HepG2 (cell line): ENCODE measurements around the gene GPR62. TPM values are rescaled to one million over a fixed set of nuclear protein-coding genes. Genes with fewer than 3 reads are reported as not detected.

Experiments
- ATRX ChIP-seq: sonication (generic); formaldehyde crosslinking; IDR thresholded peaks from 2 replicates; pipeline ENCODE4 v1.4.0; 2020; ENCODE audit warnings: missing genetic modification reagents, borderline replicate concordance
- FOXK1 ChIP-seq: sonication (generic); formaldehyde crosslinking; IDR thresholded peaks from 2 replicates; pipeline ENCODE4 v1.4.0; 2020; ENCODE audit warnings: low read depth, missing genetic modification reagents, borderline replicate concordance
- FOXP1 ChIP-seq, 2 experiments: fragments of 450-650 bp in 1 of 2; IDR thresholded peaks; 2 replicates each; pipeline ENCODE4 v1.6.1; 2017 to 2018; ENCODE audit warnings: antibody characterized with exemption in 1 of 2
- HMGXB4 ChIP-seq, 2 experiments: sonication (generic) in 1 of 2; formaldehyde crosslinking in 1 of 2; IDR thresholded peaks; 2 replicates each; pipeline versions ENCODE4 v1.4.0 to v1.6.1; 2018 to 2020; ENCODE audit warnings: missing genetic modification reagents in 2 of 2, borderline replicate concordance in 1 of 2, low read depth in 1 of 2, mild to moderate bottlenecking in 1 of 2, missing biosample characterization in 1 of 2
- ISX ChIP-seq: sonication (generic); formaldehyde crosslinking; conservative IDR thresholded peaks from 2 replicates; pipeline ENCODE4 v1.5.0; 2020; ENCODE audit warnings: missing genetic modification reagents
- KLF9 ChIP-seq: IDR thresholded peaks from 2 replicates; pipeline ENCODE4 v1.6.1; 2016; ENCODE audit warnings: low read depth
- LBX2 ChIP-seq: sonication (generic); formaldehyde crosslinking; IDR thresholded peaks from 2 replicates; pipeline ENCODE4 v1.5.0; 2020; ENCODE audit warnings: missing genetic modification reagents, mild to moderate bottlenecking, borderline replicate concordance
- LCORL ChIP-seq, 2 experiments: fragments of 450-650 bp in 1 of 2; sonication (generic) in 1 of 2; formaldehyde crosslinking in 1 of 2; IDR thresholded peaks; 2 replicates each; pipeline versions ENCODE4 v1.5.0 to v1.6.1; 2017 to 2020; ENCODE audit warnings: antibody characterized with exemption in 1 of 2, missing genetic modification reagents in 1 of 2
- MXD3 ChIP-seq: IDR thresholded peaks from 2 replicates; pipeline ENCODE4 v1.6.1; 2016; ENCODE audit warnings: mild to moderate bottlenecking, missing biosample characterization, missing genetic modification reagents
- MYPOP ChIP-seq: sonication (generic); formaldehyde crosslinking; IDR thresholded peaks from 2 replicates; pipeline ENCODE4 v1.8.1; 2023; ENCODE audit warnings: mild to moderate bottlenecking, moderate library complexity, missing genetic modification reagents
- NR1H2 ChIP-seq: sonication (generic); formaldehyde crosslinking; IDR thresholded peaks from 2 replicates; pipeline ENCODE4 v1.8.1; 2022; ENCODE audit warnings: low read depth, missing genetic modification reagents, borderline replicate concordance
- PHF8 ChIP-seq: sonication (generic); formaldehyde crosslinking; IDR thresholded peaks from 2 replicates; pipeline ENCODE4 v1.5.0; 2020; ENCODE audit warnings: missing genetic modification reagents
- PITX1 ChIP-seq: sonication (generic); formaldehyde crosslinking; IDR thresholded peaks from 2 replicates; pipeline ENCODE4 v1.5.1; 2020; ENCODE audit warnings: mild to moderate bottlenecking, missing genetic modification reagents
- POGK ChIP-seq: sonication (generic); formaldehyde crosslinking; conservative IDR thresholded peaks from 2 replicates; pipeline ENCODE4 v1.8.0; 2022; ENCODE audit warnings: mild to moderate bottlenecking, moderate library complexity, missing genetic modification reagents
- TAF15 ChIP-seq: fragments of 200-400 bp; formaldehyde crosslinking; IDR thresholded peaks from one replicate; pipeline ENCODE4 v1.6.1; 2018; ENCODE audit warnings: mild to moderate bottlenecking, low read depth, low read length; ENCODE audit not compliant: poor library complexity, severe bottlenecking
- UBTF ChIP-seq: sonication (generic); formaldehyde crosslinking; IDR thresholded peaks from 2 replicates; pipeline ENCODE4 v1.4.0; 2020; ENCODE audit warnings: mild to moderate bottlenecking, missing genetic modification reagents
- ZNF460 ChIP-seq: sonication (generic); formaldehyde crosslinking; IDR thresholded peaks from 2 replicates; pipeline ENCODE4 v1.5.1; 2020; ENCODE audit warnings: missing genetic modification reagents, mild to moderate bottlenecking, borderline replicate concordance
- ZNF572 ChIP-seq: sonication (generic); formaldehyde crosslinking; IDR thresholded peaks from 2 replicates; pipeline ENCODE4 v1.5.1; 2020; ENCODE audit warnings: mild to moderate bottlenecking, missing genetic modification reagents
- ZNF652 ChIP-seq: IDR thresholded peaks from 2 replicates; pipeline ENCODE4 v1.6.1; 2016; ENCODE audit warnings: low read depth, borderline replicate concordance
- ZNF773 ChIP-seq: sonication (generic); formaldehyde crosslinking; IDR thresholded peaks from 2 replicates; pipeline ENCODE4 v1.4.0; 2020; ENCODE audit warnings: missing genetic modification reagents, borderline replicate concordance
- ZNF775 ChIP-seq: sonication (generic); formaldehyde crosslinking; IDR thresholded peaks from 2 replicates; pipeline ENCODE4 v1.4.0; 2020; ENCODE audit warnings: missing genetic modification reagents, mild to moderate bottlenecking, moderate library complexity, borderline replicate concordance
- polyA plus RNA-seq, 8 experiments: library from polyadenylated mRNA; depleted of rRNA in 3 of 8; stranded (reverse) in 7 of 8; unstranded in 1 of 8; fragments of >200 nt; fragmentation: Illumina TruSeq in 4 of 8; extraction: Trizol in 4 of 8; gene quantifications; 2 replicates each; pipeline versions ENCODE4 v1.2.1 to v1.2.3, GENCODE V29; 2011 to 2016; ENCODE audit warnings: low read depth in 4 of 8, missing spikeins in 1 of 8, mixed read lengths in 1 of 8; ENCODE audit not compliant: insufficient read depth in 1 of 8
- total RNA-seq, 5 experiments: library from RNA; depleted of rRNA; stranded (reverse); fragments of >200 nt; fragmentation: Illumina TruSeq; extraction: Trizol; gene quantifications; 2 replicates each; pipeline ENCODE4 v1.2.3, GENCODE V29; 2016; ENCODE audit warnings: low read depth in 1 of 5

The GPR62 gene
- total and polyA plus RNA-seq, 2 of the 13 experiments (the other 11 are each of a cell fraction or from before 2014, with no cell fraction given), result not detected

- TF ChIP-seq UBTF (CRISPR knock-in tag) (no peak; the same call in 1 of the 2 replicates), HMGXB4 (CRISPR knock-in tag; IDR thresholded peaks at IDR 0.05; ENCODE audit: borderline replicate concordance in 1 of 2, low read depth in 1 of 2) (peak; percentile 89 to 98), ZNF572 (CRISPR knock-in tag) (no peak), ZNF460 (no peak), PITX1 (CRISPR knock-in tag) (peak; percentile 47), FOXK1 (CRISPR knock-in tag) (no peak; the same call in none of the 2 replicates), PHF8 (peak; percentile 4; the same call in 1 of the 2 replicates), ZNF652 (0 out of 2 replicates have a peak, but pooled peaks have one; percentile 16), ATRX (CRISPR knock-in tag) (no peak), LBX2 (CRISPR knock-in tag) (no peak), ZNF773 (CRISPR knock-in tag) (no peak), ISX (CRISPR knock-in tag) (no peak), KLF9 (CRISPR knock-in tag) (no peak), MYPOP (CRISPR knock-in tag) (no peak), POGK (CRISPR knock-in tag) (no peak), NR1H2 (CRISPR knock-in tag) (no peak), MXD3 (no peak; the same call in 1 of the 2 replicates), FOXP1 (IDR thresholded peaks at IDR 0.05) (no peak), FOXP1 (CRISPR knock-in tag; IDR thresholded peaks at IDR 0.05) (0 out of 2 replicates have a peak, but pooled peaks have one; percentile 38), TAF15 (no peak), ZNF775 (CRISPR knock-in tag) (no peak), LCORL (IDR thresholded peaks at IDR 0.05) (no peak), LCORL (CRISPR knock-in tag; IDR thresholded peaks at IDR 0.05) (peak; percentile 71; the same call in 1 of the 2 replicates)
Observed at GRCh38 chr3:51982352-51982837, 27.2 kb downstream of the GPR62 start (continued).
